Psoas muscle (tissue), 8 donors: ENCODE data around the gene CES3. TPM values are rescaled to one million over a fixed set of nuclear protein-coding genes. Genes with fewer than 3 reads are reported as not detected.

Experiments
- ATAC-seq, 4 donors: fragments of 200-7000 bp; cut with Tn5 transposase; one replicate each; pipeline ENCODE4 v1.9.1; 2020; ENCODE audit warnings: moderate library complexity in 3 of 4, mild to moderate bottlenecking in 2 of 4
- DNase-seq, 2 donors: peaks; one replicate each; pipeline ENCODE4 v3.0.0-alpha.2; 2020
- H3K27ac ChIP-seq: fragments of 200-600 bp; one replicate; pipeline ENCODE4 v1.8.0; 2022
- H3K27me3 ChIP-seq, 3 donors: fragments of 200-600 bp in 1 of 3; one replicate each; pipeline versions ENCODE4 v1.6.1 to v1.8.0; 2013 to 2022; ENCODE audit warnings: low read length in 2 of 3, mild to moderate bottlenecking in 2 of 3, moderate library complexity in 1 of 3; ENCODE audit not compliant: insufficient read depth in 3 of 3
- H3K36me3 ChIP-seq, 2 donors: fragments of 200-600 bp in 1 of 2; one replicate each; pipeline versions ENCODE4 v1.6.1 to v1.8.0; 2013 to 2022; ENCODE audit warnings: low read depth in 1 of 2, mild to moderate bottlenecking in 1 of 2, moderate library complexity in 1 of 2; ENCODE audit not compliant: insufficient read depth in 1 of 2
- H3K4me1 ChIP-seq: fragments of 200-600 bp; one replicate; pipeline ENCODE4 v1.8.0; 2022
- H3K4me3 ChIP-seq: fragments of 200-600 bp; one replicate; pipeline ENCODE4 v1.8.0; 2022; ENCODE audit warnings: mild to moderate bottlenecking
- H3K9me3 ChIP-seq: fragments of 200-600 bp; one replicate; pipeline ENCODE4 v1.8.0; 2022
- CTCF ChIP-seq: fragments of 200-600 bp; IDR thresholded peaks from one replicate; pipeline ENCODE4 v1.8.0; 2022; ENCODE audit warnings: antibody characterized with exemption
- WGBS, 3 donors: extraction: QIAGEN DNeasy Blood & Tissue Kit; methylation state at CpG; one replicate each; pipeline versions ENCODE4 v1.1.6 to v1.1.7; 2013; 5-methylcytosine and 5-hydroxymethylcytosine counted together
- intact Hi-C, 2 donors: fragments of 100-400 bp; cut with DNase I; formaldehyde crosslinking; loops; one replicate each; pipeline versions ENCODE4 v1.11.0 to v1.14.2; 2022
- polyA plus RNA-seq, 3 donors: library from polyadenylated mRNA; stranded (reverse); fragments of 200-250 nt; gene quantifications; one replicate each; pipeline ENCODE4 v1.2.3, GENCODE V29; 2013
- total RNA-seq, 4 donors: library from RNA; stranded (reverse); fragmentation: NEBNext Ultra II Directional in 2 of 4; extraction: Animal tissue kit (Norgen Biotek cat#: 25700) in 2 of 4; gene quantifications; one replicate each; pipeline versions ENCODE4 v1.2.1 to v1.2.4, GENCODE V29; 2021 to 2023
- donor health status: healthy with polysubstance abuse.
- donor health status: DM: no; HTN: no; CAD: no; lungs with moderate emphysema.
- donor health status: Bipolar disorder and iron deficiency.
- donor health status: healthy.
- donor health status: DM: yes; HTN: yes; CAD: no.
- donor health status: DM: no; HTN: no; CAD: no.
- donor health status: DM: no; HTN: no; CAD: no.
- donor health status: DM: yes; HTN: yes; CAD: no.

Gene CES3
- total and polyA plus RNA-seq, 7 donors, result 0.48 to 15.2 (median 9.7) TPM

- Histone ChIP-seq H3K27ac (no peak overlapping the region), H3K36me3 (peaks cover 0 to 44% of the 10 kb centered on the region in 2 donors), H3K9me3 (no peaks in the 10 kb centered on the region), H3K4me3 (no peak overlapping the region), H3K4me1 (peaks cover 13% of the 10 kb centered on the region), H3K27me3 (no peaks in the 10 kb centered on the region)
- 78 to 84% (median 80%) methylated on average over 7 of the region's 7 CpGs for WGBS, 3 donors
- DNase-seq (peak in 1 of 2 donors; percentile 11), ATAC-seq (no peak)
- intact Hi-C loops, result loop anchor here in 1 of 2 donors (10.0 kb wide), 1 partner anchor 64 kb away; no protein-coding TSS in a partner anchor
- no peak for TF ChIP-seq CTCF
Measured at GRCh38 chr16:66958857-66959703, 2.0 kb upstream of the CES3 start.

DNA sequence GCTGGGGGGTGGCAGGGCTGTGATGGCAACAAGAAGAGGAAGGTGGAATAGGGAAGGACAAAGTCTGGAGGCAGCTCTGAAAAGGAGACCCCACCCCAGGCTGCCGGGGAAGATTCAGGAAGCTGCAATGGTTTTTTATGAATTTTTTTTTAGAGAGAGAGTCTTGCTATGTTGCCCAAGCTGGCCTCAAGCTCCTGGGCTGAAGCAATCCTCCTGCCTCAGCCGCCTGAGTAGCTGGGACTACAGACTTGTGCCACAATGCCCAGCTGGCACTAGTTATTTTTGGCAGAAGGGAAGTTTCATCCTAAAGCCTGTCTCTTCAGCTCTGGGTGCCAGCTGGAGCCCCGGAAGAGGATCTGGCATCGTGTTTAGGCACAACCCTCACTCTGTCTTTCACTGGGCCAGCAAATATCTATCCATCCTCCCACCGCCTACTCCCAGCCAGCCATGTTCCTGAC is 1.3 kb upstream of the CES3 start:
- intact Hi-C loops, result loop anchor here (5.0 to 10.0 kb wide), 3 partner anchors 43 to 198 kb away; partner anchors contain the start of genes FBXL8 (in 1 of the 2) and TRADD (in 1 of the 2)
- WGBS, 3 donors, result 21 to 40% (median 24%) methylated on average over 5 of the region's 5 CpGs
- peak in 2 of 4 donors; percentile 26 to 43 for ATAC-seq

GRCh38 chr16:66960270-66960669 is 796 bp upstream of the CES3 start:
- peaks cover 13% of the 10 kb centered on the region for H3K4me1 ChIP-seq
- no peak overlapping the region for H3K4me3 ChIP-seq
- TF ChIP-seq CTCF, result no peak
- no peaks in the 10 kb centered on the region for H3K9me3 ChIP-seq
- no peak for ATAC-seq
- 80 to 95% (median 82%) methylated on average over 1 of the region's 1 CpG for WGBS, 3 donors
- no peak for DNase-seq
- H3K27ac ChIP-seq, result no peak overlapping the region
- H3K27me3 ChIP-seq, result no peaks in the 10 kb centered on the region
- H3K36me3 ChIP-seq, result peaks cover 0 to 54% of the 10 kb centered on the region in 2 donors
- intact Hi-C loops, result loop anchor here (5.0 kb wide), 2 partner anchors 42 to 197 kb away; partner anchors contain the start of genes FBXL8 (in 1 of the 2) and TRADD (in 1 of the 2)

More for the DNA sequence above, 1.3 kb upstream of the CES3 start:
- DNase-seq, result peak; percentile 41 to 62
- H3K4me3 ChIP-seq, result no peak overlapping the region
- no peaks in the 10 kb centered on the region for H3K9me3 ChIP-seq
- peaks cover 0 to 50% of the 10 kb centered on the region in 2 donors for H3K36me3 ChIP-seq
- H3K4me1 ChIP-seq, result peaks cover 13% of the 10 kb centered on the region
- no peaks in the 10 kb centered on the region for H3K27me3 ChIP-seq
- no peak overlapping the region for H3K27ac ChIP-seq
- TF ChIP-seq CTCF, result no peak

DNA sequence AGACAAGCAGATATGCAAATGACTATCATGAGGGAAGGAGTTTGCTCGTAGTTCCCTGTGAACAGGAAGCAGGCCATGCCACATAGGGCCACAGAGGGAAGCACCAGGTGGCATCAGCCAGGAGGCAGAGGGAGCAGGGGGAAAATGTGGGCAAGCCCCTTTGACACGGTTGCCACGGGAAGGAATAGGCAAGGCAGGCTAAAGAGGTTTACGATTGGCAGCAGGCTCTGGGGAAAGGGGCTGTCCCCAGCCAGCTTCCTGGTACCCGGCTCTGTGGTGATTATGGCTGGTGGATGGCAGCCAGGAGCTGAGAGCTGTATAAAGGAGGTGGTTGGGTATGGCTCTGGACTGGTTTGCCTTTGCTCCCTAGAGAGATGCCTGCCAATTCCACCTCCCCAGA is 848 bp downstream of the CES3 start:
- DNase-seq (peak in 1 of 2 donors; percentile 15), ATAC-seq (no peak)
- peaks cover 13% of the 10 kb centered on the region for H3K4me1 ChIP-seq
- WGBS, 3 donors, result 28 to 49% (median 35%) methylated on average over 5 of the region's 5 CpGs
- no peak for TF ChIP-seq CTCF
- no peaks in the 10 kb centered on the region for H3K9me3 ChIP-seq
- no peaks in the 10 kb centered on the region for H3K27me3 ChIP-seq
- intact Hi-C loops, result loop anchor here (5.0 kb wide), 2 partner anchors 40 to 195 kb away; partner anchors contain the start of genes FBXL8 (in 1 of the 2) and TRADD (in 1 of the 2)
- H3K4me3 ChIP-seq, result no peak overlapping the region
- H3K36me3 ChIP-seq, result peaks cover 0 to 65% of the 10 kb centered on the region in 2 donors
- no peak overlapping the region for H3K27ac ChIP-seq
